Fibroblast of the conjunctiva (primary cell): ENCODE measurements around the gene FGD4.
"Not testable (repeated sequence)": the region's sequence is repeated elsewhere in the genome, so short reads cannot be mapped to it uniquely, and the experiment has no call there.

Experiments
- DNase-seq: peaks from one replicate; pipeline ENCODE4 v3.0.0-alpha.2; 2010; ENCODE audit warnings: low read depth

Gene FGD4

DNA sequence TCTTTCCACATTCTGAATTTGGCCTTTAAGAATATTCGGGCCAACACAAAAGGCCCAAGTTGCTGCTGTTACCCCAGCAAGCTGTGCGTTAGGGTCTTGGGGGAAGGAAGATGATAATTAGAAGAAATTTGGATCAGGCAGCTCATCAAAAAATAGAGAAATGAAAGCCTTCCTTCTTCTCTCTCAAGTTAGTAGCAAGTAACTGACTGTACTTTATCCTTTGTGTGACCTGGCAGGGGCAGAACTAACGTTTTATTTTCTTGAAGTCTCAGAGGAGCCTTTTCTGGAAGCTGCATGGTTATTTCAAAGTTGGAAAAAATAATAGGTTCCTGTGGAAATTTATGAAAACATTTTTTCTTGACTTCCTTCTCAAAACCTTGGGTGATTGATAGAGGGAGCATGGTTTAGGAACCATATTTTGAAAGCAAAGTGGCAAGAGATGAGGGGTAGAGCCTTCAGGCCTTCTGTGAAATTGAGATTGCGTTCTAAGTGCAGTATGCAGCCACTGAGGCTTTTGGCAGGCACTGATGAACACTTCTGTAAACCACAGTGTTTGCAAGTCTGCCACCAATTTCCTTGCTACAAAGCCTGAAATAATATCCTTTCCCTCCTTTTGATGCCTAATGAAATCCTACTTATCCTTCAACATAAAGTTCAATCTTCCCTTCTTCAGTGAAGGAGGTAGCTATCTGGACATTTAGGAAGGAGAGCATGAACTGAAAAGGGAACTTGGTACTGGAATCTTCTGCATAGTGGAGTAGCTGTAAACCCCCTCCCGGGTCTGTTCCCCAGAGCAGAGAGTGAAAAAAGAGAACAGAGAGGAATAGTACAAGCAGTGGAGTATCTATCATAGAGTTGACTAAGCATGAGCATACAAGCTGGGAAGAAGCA lies 123.2 kb downstream of the FGD4 start:
- no peak for DNase-seq

DNA sequence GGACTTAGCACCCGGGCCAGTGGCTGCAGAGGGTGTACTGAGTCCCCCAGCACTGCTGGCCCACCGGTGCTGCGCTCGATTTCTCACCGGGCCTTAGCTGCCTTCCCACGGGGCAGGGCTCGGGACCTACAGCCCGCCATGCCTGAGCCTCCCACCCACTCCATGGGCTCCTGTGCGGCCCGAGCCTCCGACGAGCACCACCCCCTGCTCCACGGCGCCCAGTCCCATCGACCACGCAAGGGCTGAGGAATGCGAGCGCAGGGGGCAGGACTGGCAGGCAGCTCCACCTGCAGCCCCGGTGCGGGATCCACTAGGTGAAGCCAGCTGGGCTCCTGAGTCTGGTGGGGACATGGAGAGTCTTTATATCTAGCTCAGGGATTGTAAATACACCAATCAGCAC lies 126.4 kb downstream of the FGD4 start:
- not testable (repeated sequence) for DNase-seq

DNA sequence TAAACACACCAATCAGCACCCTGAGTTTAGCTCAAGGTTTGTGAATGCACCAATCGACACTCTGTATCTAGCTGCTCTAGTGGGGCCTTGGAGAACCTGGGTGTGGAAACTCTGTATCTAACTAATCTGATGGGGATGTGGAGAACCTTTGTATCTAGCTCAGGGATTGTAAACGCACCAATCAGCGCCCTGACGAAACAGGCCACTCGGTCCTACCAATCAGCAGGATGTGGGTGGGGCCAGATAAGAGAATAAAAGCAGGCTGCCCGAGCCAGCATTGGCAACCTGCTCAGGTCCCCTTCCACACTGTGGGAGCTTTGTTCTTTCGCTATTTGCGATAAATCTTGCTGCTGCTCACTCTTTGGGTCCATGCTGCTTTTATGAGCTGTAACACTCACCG lies 127.0 kb downstream of the FGD4 start:
- DNase-seq = not testable (repeated sequence)

DNA sequence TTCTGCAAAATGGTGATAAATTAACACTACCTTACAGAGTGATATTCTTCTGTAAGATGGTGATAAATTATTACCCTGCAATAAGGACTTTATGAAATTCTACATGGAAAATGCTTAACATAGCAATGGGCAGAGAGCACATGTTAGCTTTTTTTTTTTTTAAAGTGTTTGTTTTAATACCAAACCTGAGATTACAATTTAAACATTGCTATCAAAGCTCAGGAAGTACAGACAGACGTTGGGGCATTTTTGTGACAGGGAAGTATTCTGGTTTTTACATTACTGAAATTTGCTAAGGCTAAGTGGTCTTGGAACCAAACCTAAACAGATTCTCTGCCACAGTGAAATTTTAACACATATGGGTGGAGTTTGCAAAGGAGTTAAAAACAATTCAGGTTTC lies 133.1 kb downstream of the FGD4 start:
- no peak for DNase-seq

DNA sequence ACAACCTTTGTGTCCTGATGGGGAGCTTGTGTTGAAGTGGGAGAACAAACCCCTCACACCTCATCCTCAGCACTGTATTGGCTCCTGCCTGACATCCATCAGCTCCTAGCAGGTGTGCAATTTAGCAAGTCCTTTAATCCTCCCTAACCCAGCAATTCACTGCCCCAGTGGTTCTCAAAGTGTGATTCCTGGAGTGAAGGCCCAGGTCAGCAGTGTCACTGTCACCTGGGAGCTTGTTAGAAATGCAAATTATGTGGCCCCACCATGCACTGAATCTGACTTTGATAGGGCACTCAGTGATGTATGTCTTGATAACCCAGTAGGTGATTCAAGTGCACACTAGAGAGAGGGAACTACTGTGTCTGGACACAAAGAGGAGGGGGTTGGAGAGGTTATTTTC lies 133.6 kb downstream of the FGD4 start:
- no peak for DNase-seq

DNA sequence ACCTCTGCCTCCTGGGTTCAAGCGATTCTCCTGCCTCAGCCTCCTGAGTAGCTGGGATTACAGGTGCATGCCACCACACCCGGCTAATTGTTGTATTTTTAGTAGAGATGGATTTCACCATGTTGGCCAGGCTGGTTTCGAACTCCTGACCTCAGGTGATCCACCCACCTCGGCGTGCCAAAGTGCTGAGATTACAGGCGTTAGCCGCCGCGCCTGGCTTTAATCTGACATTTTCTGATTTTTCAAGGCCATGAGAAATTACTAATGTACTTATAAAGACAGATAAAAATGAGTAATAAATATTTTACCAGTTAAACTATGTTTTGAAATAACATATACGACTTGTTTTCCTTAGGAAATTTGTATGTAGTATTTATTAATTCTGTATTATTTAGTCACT lies 134.1 kb downstream of the FGD4 start:
- not testable (repeated sequence) for DNase-seq

DNA sequence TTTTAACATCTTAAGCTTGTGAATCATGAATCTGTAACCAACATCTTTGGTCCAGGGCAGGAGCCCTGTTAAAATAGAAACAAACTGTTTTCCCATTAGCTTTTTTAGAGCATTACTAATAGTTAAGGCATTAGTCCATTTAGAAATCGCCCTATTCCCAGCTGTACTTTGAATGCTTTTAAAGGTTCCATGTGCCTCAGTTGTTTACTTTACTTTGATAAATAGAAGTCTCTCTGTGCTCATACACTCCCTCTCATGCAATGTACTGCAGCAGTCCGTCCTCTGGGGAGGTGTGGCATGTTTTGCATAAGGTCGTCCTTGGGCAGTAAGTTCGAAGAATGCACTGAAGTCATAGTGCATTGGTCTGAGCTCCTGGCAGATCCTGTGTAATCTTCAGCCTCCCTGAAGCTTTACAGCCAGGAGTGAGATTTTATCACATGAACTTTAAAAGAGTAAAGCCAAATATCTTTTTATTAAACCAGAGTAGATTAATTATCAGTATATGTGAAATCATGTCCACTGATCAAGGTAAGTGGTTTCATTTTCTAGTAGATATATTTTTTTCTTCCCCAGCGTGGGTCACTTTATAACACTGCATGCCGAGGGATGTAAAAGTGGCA lies 134.7 kb downstream of the FGD4 start:
- peak; percentile 67 for DNase-seq

DNA sequence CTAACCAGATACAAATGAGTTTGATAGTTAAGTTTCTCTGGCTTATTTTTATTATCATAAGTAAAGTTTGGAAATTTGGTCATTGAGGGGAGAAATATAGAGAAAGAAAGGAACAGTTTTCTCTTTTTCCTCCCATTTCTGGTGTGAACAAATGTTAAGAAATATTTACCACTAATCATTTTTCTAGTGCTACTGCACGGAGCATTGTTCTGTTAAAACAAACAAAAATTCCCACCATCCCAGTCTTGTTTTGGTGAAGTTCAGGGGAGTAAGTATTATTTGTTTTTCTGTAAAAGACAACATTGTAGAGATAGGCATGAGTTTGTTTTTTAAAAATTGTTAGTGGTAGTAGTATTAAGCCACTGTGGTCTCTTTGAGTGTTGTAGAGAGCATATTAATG lies 135.3 kb downstream of the FGD4 start:
- DNase-seq = no peak

DNA sequence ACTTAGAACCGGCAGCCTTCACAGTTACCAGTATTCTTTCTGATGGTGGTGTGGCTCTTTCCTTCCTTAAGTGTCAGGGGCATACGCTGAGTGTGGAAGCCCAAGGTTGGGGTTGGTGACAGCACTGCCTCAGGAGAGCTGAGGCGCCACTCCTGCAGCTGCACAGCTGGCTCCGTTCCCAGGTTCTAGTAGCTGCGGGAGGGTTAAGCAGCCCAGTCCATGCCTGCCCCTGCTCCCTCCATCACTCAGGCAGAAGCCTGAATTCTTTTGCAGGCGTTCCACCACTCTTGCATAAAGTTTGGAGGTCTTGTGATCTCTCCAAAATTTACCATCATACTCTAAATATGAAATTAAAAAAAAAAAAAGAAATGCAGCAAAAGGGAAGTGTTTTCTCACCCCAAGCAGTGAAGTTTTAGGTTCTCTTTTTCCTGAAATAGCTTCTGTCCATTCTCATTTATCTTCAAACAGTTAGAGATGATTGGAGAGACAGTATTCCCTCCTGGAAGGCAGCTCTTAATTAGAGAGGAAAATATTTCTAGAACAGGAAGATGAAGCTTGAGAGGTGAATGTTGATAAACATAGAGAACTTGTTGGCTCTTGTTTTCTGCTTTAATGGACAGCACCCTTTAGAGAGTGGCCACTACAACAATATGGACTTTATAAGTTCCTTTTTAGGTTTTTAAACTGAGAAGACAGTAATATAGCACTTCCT lies 136.1 kb downstream of the FGD4 start:
- no peak for DNase-seq

DNA sequence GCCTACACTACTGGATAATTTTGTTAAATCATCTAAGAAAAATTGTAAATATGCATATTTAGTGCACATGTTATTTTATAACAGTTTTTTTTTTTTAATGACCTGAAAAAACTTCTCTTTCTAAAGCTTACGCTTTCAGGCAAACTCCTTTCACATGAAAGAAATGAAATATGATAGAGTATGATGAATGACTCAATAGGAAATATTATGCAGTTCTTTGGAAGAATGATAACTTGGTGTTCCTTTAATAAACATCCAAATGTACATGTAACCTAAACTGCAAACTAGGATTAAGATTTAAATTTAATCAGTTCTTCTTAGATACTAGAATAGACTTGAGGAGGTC lies 136.6 kb downstream of the FGD4 start:
- DNase-seq = no peak

DNA sequence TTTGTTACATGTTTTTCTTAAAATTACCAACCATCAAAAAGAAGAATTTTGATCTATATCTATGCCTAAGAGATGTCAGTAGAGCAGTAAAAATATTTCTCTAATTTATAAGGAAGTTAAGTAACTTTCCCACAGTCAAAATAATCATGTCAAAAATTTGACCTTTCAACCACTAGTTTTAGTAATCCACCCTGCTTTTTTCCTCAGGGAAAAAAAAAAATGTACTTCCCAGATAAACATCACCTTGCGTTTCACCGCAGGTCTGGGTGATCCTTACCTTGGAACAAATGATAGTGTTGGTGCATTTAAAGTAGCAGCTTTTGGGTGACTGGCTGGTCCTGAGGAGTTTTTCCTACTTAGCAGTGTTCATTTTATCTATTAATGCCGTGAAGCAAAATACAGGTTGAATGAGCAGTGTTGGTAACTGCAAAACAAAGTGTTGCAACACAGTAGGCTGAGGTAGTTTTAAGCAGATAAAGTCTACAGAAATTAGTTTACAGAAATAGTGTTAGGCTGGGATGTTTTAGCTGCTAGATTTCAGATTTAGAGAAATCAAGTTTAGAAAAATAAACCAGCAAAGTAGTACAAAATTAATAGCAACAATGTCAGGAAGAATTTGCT lies 142.5 kb downstream of the FGD4 start:
- no peak for DNase-seq

DNA sequence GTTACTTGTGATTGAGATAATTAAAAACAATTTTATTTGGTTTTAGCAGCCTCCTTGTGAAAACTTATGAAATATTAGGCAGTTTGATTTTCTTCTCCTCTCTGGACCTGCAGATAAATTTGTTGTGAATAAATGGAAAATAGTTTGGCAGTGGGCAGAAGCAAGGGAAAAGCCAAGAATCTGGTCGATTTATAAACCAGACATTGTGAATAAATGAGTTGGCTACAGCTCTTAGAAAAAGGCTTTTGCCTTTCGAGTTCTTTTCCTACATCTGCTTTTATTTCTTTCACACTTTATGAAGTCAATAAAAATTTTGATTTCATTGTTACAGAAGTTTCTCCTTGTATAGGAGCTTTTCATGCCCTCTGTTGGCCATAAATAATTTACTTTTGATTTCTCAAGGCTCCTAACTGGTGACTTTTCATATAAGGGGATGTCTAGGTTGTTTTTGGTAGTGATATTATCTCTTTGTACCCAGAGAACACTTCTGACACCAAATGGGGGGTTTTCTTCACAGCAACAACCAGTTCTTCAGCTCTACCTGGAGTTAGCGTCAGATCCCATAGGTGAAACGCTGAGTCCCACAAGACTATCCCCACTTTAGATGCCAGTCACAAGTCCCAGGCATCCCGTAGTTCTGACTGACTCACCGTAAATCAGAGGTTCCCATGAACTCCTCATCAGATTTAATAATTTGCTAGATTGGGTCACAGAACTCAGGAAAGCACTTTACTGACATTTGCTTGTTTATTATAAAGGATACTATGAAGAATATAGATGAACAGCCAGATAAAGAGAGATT lies 143.3 kb downstream of the FGD4 start:
- DNase-seq = no peak

DNA sequence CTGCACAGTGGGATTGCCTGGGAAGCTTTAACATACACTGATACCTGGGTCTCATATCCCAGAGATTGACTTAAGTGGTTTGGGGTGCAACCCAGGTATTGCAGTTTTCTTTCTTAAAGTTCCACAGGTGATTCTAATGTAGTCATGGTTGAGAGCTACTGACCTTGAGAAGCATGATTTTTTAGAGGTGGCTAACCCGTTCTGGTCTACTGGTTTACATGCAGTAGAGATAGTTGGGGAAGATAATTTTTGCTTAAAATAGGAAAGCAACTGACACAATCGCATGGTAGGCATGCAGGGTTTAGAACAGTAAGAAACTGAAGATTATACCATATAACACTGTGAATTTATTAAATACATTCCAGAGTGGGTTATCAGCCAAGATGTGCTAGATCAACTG lies 145.5 kb downstream of the FGD4 start:
- DNase-seq = no peak

DNA sequence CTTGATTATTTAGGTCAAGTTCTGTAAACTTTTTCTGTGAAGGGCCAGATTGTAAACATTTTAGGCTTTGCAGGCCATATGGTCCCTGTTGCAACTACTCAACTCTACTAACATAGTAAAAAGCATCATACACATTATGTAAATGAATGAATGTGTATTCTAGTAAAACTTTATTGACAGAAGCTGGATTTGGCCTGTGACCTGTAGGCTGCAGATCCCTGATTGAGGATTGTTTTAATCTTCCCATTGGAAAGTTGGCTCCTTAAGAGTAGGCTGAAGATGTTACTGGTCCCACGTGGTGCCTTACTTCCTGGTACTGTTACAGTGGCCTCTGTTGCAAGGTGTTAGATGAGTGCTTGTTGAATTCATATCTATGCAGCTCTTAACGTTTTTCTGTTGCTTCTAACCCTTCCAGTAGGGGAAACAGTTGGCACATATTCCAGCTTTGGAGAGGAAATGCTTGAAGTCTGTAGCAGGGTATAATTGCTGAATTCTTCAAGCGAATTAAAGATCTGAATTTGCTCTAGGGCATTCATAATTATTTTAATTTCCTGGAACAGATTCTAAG lies 146.1 kb downstream of the FGD4 start:
- no peak for DNase-seq

DNA sequence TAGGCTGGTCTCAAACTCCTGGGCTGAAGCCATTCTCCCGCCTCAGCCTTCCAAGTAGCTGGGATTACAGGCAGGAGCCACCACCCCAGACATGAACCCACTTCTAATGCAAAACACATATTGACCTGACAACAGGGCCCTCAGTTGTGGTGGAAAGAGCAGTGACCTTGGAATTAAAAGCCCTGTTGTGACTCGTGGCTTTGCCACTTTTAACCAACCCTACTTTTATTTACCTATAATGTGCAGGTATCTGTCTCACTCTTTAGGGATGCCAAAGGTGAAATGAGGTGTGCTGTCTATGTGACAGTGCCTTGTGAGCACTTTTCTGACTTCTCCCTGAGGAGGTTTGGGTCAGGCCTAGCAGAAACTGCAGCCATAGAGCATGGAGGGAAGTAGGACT lies 146.9 kb downstream of the FGD4 start:
- no peak for DNase-seq

DNA sequence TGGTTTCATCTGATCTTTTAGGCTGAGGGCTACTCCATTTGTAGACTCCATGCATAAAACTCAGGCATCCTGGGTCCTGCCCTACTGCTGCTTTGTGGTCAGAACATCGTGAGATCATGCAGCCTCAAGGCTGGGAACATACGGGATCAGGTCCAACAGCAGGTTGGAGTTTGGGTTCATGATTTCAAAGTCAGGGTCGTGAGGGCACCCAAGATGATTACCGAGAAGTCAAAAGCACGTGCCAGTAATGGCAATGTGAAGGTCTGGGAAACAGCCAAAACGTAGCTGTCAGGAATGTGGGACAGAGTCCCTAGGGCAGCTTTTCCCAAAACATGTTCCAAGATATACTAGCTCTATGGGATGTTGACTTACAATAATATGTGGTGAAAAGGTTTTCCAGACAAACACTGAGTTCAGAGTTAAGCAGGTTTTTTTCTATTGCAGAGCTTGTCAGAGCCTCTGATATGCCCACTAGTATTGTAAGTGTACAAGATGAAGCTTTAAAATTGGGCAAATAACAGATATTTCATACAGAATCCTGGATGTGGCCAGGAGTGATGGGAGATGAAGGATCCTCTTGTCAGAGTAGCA lies 149.4 kb downstream of the FGD4 start:
- peak; percentile 53 for DNase-seq

DNA sequence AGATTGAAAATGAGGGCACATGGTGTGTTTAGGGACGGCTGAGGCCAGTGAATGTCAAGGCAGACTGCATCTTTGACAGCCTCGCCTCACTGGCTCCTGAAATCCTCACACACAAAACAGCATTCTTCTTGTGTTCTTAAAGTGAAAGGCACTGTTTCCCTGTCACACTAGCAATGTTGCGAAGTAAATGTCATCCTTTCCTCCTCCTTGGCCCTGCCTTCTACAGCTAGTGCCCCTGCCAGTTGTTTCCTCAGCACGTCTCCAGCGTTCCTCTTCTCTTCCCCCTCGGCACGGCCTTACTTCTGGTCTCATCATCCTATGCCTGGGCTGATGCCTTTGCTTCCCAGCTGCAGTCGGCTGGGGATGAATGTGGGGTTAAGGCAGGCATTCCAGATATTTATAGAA lies 150.3 kb downstream of the FGD4 start:
- no peak for DNase-seq

DNA sequence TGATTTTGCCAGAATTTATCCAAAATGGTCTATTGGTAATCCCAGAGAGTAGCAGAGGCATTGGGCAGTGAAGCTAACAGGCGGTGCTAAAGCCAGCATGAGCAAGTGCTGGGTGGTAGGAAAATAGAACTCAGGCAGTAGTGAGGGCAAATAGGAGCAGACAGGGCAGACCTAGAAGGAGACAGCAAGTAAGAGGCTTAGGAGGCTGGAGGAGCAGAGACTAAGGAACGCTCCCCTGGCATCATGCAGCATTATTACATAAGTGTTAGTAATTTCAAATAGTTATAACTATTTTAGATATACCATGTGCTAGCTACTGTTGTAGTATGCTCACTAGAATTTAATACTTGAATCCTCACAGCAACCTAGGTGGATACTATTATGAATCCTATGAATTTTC lies 151.7 kb downstream of the FGD4 start:
- no peak for DNase-seq

DNA sequence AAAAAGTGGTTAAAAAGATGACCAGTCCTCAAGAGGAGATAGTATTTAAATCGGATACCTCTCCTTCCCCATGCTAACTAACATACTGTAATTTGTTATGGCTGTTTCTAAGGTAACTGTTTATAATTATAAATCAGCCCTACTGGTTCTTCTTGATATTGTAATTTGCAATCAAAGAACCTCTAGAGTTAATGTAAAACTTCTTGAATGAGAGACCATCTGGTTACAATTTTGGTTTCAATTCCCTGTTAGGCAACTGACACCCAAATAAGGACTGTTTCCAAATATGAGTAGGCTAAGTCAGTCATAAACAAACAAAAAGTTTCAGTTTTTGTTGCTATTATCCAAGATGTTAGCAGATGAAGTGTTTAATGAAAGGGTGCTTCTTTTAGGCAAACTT lies 159.5 kb downstream of the FGD4 start:
- peak; percentile 57 for DNase-seq

DNA sequence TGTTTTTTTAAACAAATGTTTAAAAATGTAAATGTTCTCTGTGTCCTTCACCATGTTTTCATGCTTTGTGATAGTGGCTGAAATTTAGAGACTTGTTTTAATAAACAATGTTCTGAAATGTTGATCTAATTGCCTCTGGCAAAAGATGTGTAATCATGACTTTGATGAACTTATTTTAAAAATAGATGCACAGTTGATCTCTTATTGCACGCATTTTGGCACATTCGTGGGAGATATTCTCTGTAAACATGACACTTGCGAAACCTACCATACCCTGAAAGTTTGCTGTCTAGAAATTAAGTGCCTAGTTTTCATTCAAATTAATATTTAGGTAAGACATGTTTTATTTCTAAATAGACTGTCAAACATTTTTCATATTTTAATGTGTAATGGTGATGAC lies 160.1 kb downstream of the FGD4 start:
- no peak for DNase-seq

DNA sequence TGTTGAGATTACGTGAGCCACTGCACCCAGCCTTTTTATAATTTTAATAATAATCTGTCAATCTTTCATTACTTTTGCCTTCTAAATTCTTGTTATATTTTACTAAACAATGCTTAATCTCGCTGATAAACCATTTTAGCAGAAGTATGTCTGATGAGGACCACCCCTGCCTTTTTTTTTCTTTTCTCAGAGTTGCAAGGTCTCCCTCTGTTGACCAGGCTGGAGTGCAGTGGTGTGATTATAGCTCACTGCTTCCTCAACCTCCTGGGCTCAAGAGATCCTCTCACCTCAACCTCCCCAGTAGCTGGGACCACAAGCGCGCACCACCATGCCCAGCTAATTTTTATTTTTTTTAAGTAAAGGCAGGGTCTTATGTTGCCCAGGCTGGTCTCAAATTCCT lies 161.2 kb downstream of the FGD4 start:
- no peak for DNase-seq
